Natural killer cell (primary cell): ENCODE results near the gene COL27A1. TPM values are rescaled to one million over a fixed set of nuclear protein-coding genes. Genes with fewer than 3 reads are reported as not detected.
A peak's percentile ranks its signal among the peaks of the same experiment; 100 is the strongest.

Experiments
- ATAC-seq, 3 donors: fragments of 150-1000 bp in 2 of 3; fragments of 200-7000 bp in 1 of 3; cut with Tn5 transposase; 1 replicate in 1 of 3; 2 replicates in 2 of 3; pipeline ENCODE4 v1.10.0; 2021; ENCODE audit warnings: mild to moderate bottlenecking in 2 of 3, moderate library complexity in 2 of 3
- DNase-seq, 2 donors: peaks; one replicate each; pipeline versions ENCODE4 v3.0.0 to v3.0.0-alpha.2; 2013 to 2021; ENCODE audit warnings: mixed read lengths in 1 of 2
- H3K27ac ChIP-seq: one replicate; pipeline ENCODE4 v1.5.1; 2013; ENCODE audit warnings: mild to moderate bottlenecking, low read length
- H3K27me3 ChIP-seq: one replicate; pipeline ENCODE4 v1.6.1; 2013; ENCODE audit warnings: low read length; ENCODE audit not compliant: control insufficient read depth, insufficient read depth
- H3K36me3 ChIP-seq: one replicate; pipeline ENCODE4 v1.6.1; 2013; ENCODE audit warnings: low read length; ENCODE audit not compliant: control insufficient read depth, insufficient read depth
- H3K4me1 ChIP-seq: one replicate; pipeline ENCODE4 v1.6.1; 2013; ENCODE audit warnings: low read length; ENCODE audit not compliant: control insufficient read depth, insufficient read depth
- H3K4me3 ChIP-seq: one replicate; pipeline ENCODE4 v1.5.1; 2013; ENCODE audit warnings: low read length
- H3K9me3 ChIP-seq: one replicate; pipeline ENCODE4 v1.6.1; 2013; ENCODE audit warnings: low read length; ENCODE audit not compliant: control insufficient read depth, insufficient read depth
- H3K27ac Mint-ChIP-seq, 2 donors: one replicate each; pipeline ENCODE4 v1.8.0; 2022; ENCODE audit warnings: mild to moderate bottlenecking in 2 of 2, mixed read lengths in 2 of 2, moderate library complexity in 1 of 2
- H3K27me3 Mint-ChIP-seq, 2 donors: one replicate each; pipeline ENCODE4 v1.8.0; 2022; ENCODE audit warnings: low read depth in 2 of 2, mixed read lengths in 2 of 2
- H3K36me3 Mint-ChIP-seq: one replicate; pipeline ENCODE4 v1.8.0; 2022; ENCODE audit warnings: mixed read lengths
- H3K4me1 Mint-ChIP-seq, 2 donors: one replicate each; pipeline ENCODE4 v1.8.0; 2022; ENCODE audit warnings: mixed read lengths in 2 of 2
- H3K4me3 Mint-ChIP-seq: one replicate; pipeline ENCODE4 v1.8.0; 2022; ENCODE audit warnings: mild to moderate bottlenecking, moderate library complexity, mixed read lengths
- H3K9me3 Mint-ChIP-seq, 2 donors: one replicate each; pipeline ENCODE4 v1.8.0; 2022; ENCODE audit warnings: mixed read lengths in 2 of 2
- WGBS: methylation state at CpG from one replicate; pipeline ENCODE4 v1.1.7; 2013; ENCODE audit warnings: missing lambda C conversion rate; ENCODE audit not compliant: insufficient coverage; 5-methylcytosine and 5-hydroxymethylcytosine counted together
- intact Hi-C: fragments of 100-400 bp; cut with micrococcal nuclease; formaldehyde crosslinking; loops from one replicate; pipeline ENCODE4 v1.14.2; 2022
- total RNA-seq, 4 donors: library from RNA; stranded (reverse); fragments of 120-200 nt in 1 of 4; gene quantifications; one replicate each; pipeline versions ENCODE4 v1.2.3 to v1.2.4, GENCODE V29; 2013 to 2022
- TF ChIP-seq, protein P1 (sequence below): fragments of 200-600 bp; IDR thresholded peaks from one replicate; pipeline ENCODE4 v1.8.0; 2022; ENCODE audit warnings: antibody characterized with exemption

COL27A1 gene
- total RNA-seq, 3 donors from 2014 or later (not counting 1 experiment from before 2014, with no cell fraction given), result not detected

DNA sequence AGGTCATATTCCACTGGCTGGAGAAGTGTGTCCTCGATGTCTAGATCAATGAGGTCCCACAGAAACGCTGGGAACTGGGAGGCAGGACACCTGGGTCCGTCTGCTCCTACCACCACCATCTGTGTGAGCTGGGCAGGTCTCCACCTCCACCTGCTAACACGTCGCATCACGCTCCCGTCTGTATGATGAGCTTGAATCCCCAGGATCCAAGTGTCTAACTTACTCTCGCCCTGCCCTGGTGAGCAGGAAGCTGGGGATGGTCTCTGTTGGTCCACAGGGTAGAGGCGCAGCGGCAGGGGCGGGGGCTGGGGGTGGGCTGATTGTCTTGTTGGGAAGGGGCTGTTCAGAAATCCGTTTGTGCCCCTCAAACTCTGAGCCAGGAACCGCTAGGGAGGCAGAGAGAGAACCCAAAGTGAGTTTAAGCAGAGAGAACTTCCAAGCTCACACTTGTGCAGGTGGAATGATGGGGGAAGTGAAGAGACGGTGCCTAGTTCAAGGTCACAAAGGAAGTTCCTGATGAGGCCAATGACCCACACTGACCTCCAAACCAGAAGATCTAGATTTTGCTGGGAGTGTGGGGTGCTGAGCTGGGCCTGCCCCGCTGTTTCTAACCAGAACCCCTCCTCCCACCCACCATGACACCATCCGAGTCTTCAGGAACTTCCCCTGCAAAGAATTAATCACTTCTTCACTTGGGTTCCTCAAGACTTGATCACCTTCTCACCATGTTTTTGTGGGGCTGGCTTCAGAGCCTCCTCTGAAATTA, 195.5 kb downstream of the COL27A1 start:
- intact Hi-C loops, result no loop called here
- peaks cover 17% of the 10 kb centered on the region for H3K36me3 Mint-ChIP-seq
- H3K4me1 ChIP-seq, result peaks cover 20% of the 10 kb centered on the region

DNA sequence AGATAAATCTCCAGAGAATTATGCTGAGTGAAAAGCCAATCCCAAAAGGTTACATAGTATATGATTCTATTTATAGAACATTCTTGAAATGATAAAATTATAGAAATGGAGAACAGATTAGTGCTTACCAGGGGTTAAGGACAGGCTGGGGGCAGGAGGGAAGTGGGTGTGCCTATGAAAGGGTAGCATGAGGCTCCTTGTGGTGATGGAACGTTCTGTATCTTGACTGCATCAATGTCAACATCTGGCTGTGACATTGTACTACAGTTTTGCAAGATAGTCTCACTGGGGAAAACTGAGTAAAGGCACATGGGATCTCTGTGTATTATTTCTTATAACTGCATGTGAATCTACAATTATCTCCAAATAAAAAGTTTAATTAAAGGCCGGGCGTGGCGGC, 196.6 kb downstream of the COL27A1 start:
- H3K36me3 Mint-ChIP-seq, result peaks cover 17% of the 10 kb centered on the region
- H3K27ac Mint-ChIP-seq, result peak overlapping the region; percentile 85 to 98
- DNase-seq, result no peak
- TF ChIP-seq, protein P1, sequence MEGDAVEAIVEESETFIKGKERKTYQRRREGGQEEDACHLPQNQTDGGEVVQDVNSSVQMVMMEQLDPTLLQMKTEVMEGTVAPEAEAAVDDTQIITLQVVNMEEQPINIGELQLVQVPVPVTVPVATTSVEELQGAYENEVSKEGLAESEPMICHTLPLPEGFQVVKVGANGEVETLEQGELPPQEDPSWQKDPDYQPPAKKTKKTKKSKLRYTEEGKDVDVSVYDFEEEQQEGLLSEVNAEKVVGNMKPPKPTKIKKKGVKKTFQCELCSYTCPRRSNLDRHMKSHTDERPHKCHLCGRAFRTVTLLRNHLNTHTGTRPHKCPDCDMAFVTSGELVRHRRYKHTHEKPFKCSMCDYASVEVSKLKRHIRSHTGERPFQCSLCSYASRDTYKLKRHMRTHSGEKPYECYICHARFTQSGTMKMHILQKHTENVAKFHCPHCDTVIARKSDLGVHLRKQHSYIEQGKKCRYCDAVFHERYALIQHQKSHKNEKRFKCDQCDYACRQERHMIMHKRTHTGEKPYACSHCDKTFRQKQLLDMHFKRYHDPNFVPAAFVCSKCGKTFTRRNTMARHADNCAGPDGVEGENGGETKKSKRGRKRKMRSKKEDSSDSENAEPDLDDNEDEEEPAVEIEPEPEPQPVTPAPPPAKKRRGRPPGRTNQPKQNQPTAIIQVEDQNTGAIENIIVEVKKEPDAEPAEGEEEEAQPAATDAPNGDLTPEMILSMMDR, result no peak
- intact Hi-C loops, result no loop called here
- no peak overlapping the region for H3K4me3 Mint-ChIP-seq
- Histone ChIP-seq H3K27ac (no peak overlapping the region), H3K4me3 (no peak overlapping the region), H3K4me1 (peaks cover 20% of the 10 kb centered on the region), H3K36me3 (peaks cover 87% of the 10 kb centered on the region), H3K27me3 (no peaks in the 10 kb centered on the region), H3K9me3 (no peaks in the 10 kb centered on the region)
- ATAC-seq, result no peak
- H3K9me3 Mint-ChIP-seq, result no peaks in the 10 kb centered on the region
- WGBS, result 77% methylated on average over 4 of the region's 4 CpGs
- no peaks in the 10 kb centered on the region for H3K27me3 Mint-ChIP-seq
- H3K4me1 Mint-ChIP-seq, result peaks cover 29 to 38% of the 10 kb centered on the region in 2 donors

More for the DNA sequence above, 195.5 kb downstream of the COL27A1 start:
- DNase-seq (no peak), ATAC-seq (peak in 1 of 3 donors; percentile 19)
- no peak overlapping the region for H3K27ac ChIP-seq
- H3K9me3 ChIP-seq, result no peaks in the 10 kb centered on the region
- Mint-ChIP-seq H3K27me3 (no peaks in the 10 kb centered on the region), H3K4me3 (no peak overlapping the region), H3K9me3 (no peaks in the 10 kb centered on the region), H3K27ac (peak overlapping the region; percentile 85 to 98), H3K4me1 (peaks cover 23 to 32% of the 10 kb centered on the region in 2 donors)
- peaks cover 87% of the 10 kb centered on the region for H3K36me3 ChIP-seq
- WGBS, result 89% methylated on average over 16 of the region's 16 CpGs
- H3K27me3 ChIP-seq, result no peaks in the 10 kb centered on the region
- TF ChIP-seq, protein P1, result no peak
- H3K4me3 ChIP-seq, result no peak overlapping the region

DNA sequence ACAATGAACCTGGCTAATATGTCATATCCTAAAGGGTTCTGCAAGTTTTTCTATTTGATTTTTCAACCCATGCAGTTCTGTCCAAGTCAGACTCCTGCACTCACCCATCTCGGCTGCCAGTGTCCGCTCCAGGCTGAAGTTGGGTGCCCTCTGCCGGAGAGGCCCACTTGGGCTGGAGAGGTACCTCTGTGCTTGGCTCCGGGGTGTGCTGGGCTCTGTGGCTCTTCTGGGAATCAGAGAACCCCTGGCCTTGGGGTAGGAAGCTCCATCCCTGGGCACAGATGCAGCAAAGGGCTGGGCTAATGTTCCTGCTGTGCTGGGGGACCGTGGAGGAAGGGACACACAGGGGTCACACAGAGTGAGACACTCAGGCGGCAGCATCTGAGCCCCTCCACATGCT, 200.5 kb downstream of the COL27A1 start:
- Histone ChIP-seq H3K9me3 (no peaks in the 10 kb centered on the region), H3K36me3 (peaks cover 88% of the 10 kb centered on the region), H3K4me1 (peaks cover 18% of the 10 kb centered on the region), H3K4me3 (no peak overlapping the region), H3K27ac (no peak overlapping the region), H3K27me3 (no peaks in the 10 kb centered on the region)
- H3K27ac Mint-ChIP-seq, result peak overlapping the region; percentile 79 to 82
- no peaks in the 10 kb centered on the region for H3K9me3 Mint-ChIP-seq
- ATAC-seq, result no peak
- peaks cover 13% of the 10 kb centered on the region for H3K36me3 Mint-ChIP-seq
- no peak overlapping the region for H3K4me3 Mint-ChIP-seq
- DNase-seq, result no peak
- intact Hi-C loops, result no loop called here
- TF ChIP-seq, protein P1, result no peak
- 96% methylated on average over 6 of the region's 6 CpGs for WGBS
- no peaks in the 10 kb centered on the region for H3K27me3 Mint-ChIP-seq
- H3K4me1 Mint-ChIP-seq, result peaks cover 22 to 31% of the 10 kb centered on the region in 2 donors
